Transverse colon (tissue), 4 donors: ENCODE results near the gene FAM53A.

Experiments
- CTCF ChIP-seq, 5 experiments: fragments of 200-600 bp in 3 of 5; fragments of 450-650 bp in 2 of 5; sonication (generic) in 3 of 5; IDR thresholded peaks; 1 replicate in 2 of 5; 2 replicates in 3 of 5; pipeline ENCODE4 v1.5.1; 2016 to 2017; ENCODE audit warnings: antibody characterized with exemption in 5 of 5, inconsistent platforms in 3 of 5, mild to moderate bottlenecking in 2 of 5, moderate library complexity in 1 of 5
- POLR2A ChIP-seq: fragments of 450-650 bp; IDR thresholded peaks from one replicate; pipeline ENCODE4 v1.6.1; 2016; ENCODE audit warnings: antibody characterized with exemption, mild to moderate bottlenecking, moderate library complexity
- POLR2AphosphoS5 ChIP-seq, 3 donors: sonication (generic); formaldehyde crosslinking; IDR thresholded peaks; one replicate each; pipeline ENCODE4 v1.6.1; 2016; ENCODE audit warnings: antibody characterized with exemption in 3 of 3

DNA sequence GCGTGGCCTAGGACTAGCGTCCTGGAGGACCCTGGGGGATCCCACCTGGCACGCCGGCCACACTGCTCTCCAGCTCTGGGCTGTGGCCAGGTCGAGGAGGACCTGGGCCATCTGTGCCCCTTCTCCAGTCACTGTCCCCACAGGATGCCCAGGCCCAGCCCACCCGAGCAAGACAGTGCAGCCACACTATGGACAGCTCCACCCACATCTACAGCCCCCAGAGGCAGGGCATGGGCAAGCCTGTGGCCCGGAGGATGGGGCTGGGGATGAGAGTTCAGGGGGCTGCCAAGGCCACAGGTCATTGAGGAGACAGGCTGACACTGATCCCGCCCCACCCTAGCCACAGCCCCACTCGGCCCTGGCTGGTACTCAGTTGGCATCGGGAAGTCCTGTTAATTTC is 30.3 kb downstream of the FAM53A start:
- TF ChIP-seq CTCF (IDR thresholded peaks at IDR 0.05) (no peak), POLR2A (no peak), POLR2AphosphoS5 (IDR thresholded peaks at IDR 0.05) (no peak)
